ENCODE measurements around the gene MSRB1.
"Not testable (repeated sequence)": the region's sequence is repeated elsewhere in the genome, so short reads cannot be mapped to it uniquely, and the experiment has no call there.

Gene MSRB1

GRCh38 chr16:1909561-1910231, 33.3 kb downstream of the MSRB1 start:
- Histone ChIP-seq H3K27ac (peak overlapping the region in 6 of 21 experiments; percentile 6 to 55 (median 32)), H3K4me3 (no peak overlapping the region)

- H3K27ac ChIP-seq: peak overlapping the region in 4 of 21 experiments; percentile 6 to 55 (median 32)
- no peak overlapping the region for H3K4me3 ChIP-seq
Measured at GRCh38 chr16:1908983-1909382, 34.0 kb downstream of the MSRB1 start.

- peak overlapping the region in 3 of 21 experiments; percentile 4 to 47 (median 42) for H3K27ac ChIP-seq
Measured at GRCh38 chr16:1908184-1908583, 34.8 kb downstream of the MSRB1 start.

GRCh38 chr16:1907226-1907860, 35.7 kb downstream of the MSRB1 start:
- peak overlapping the region in 3 of 21 experiments; percentile 25 to 47 (median 42) for H3K27ac ChIP-seq
- H3K4me3 ChIP-seq: no peak overlapping the region

More at GRCh38 chr16:1908184-1908583, 34.8 kb downstream of the MSRB1 start:
- H3K4me3 ChIP-seq: no peak overlapping the region

GRCh38 chr16:1906846-1907165, 36.2 kb downstream of the MSRB1 start:
- no peak overlapping the region for H3K4me3 ChIP-seq

GRCh38 chr16:1906055-1906845, 36.7 kb downstream of the MSRB1 start:
- no peak overlapping the region for H3K4me3 ChIP-seq
- H3K27ac ChIP-seq: peak overlapping the region in 2 of 21 experiments; percentile 12 to 42

More at GRCh38 chr16:1906846-1907165, 36.2 kb downstream of the MSRB1 start:
- peak overlapping the region in 2 of 21 experiments; percentile 12 to 42 for H3K27ac ChIP-seq

GRCh38 chr16:1903845-1904840, 38.9 kb downstream of the MSRB1 start:
- no peak overlapping the region for H3K4me3 ChIP-seq
- no peak overlapping the region for H3K27ac ChIP-seq

- H3K27ac ChIP-seq: no peak overlapping the region
- no peak overlapping the region for H3K4me3 ChIP-seq
Measured at GRCh38 chr16:1903220-1903574, 39.8 kb downstream of the MSRB1 start.

GRCh38 chr16:1902547-1903219, 40.3 kb downstream of the MSRB1 start:
- no peak overlapping the region for H3K4me3 ChIP-seq

GRCh38 chr16:1900452-1900774, 42.6 kb downstream of the MSRB1 start:
- H3K27ac ChIP-seq: no peak overlapping the region
- H3K4me3 ChIP-seq: no peak overlapping the region

More at GRCh38 chr16:1902547-1903219, 40.3 kb downstream of the MSRB1 start:
- H3K27ac ChIP-seq: no peak overlapping the region

- no peak overlapping the region for H3K4me3 ChIP-seq
- H3K27ac ChIP-seq: no peak overlapping the region
Measured at GRCh38 chr16:1899641-1900451, 43.2 kb downstream of the MSRB1 start.

- not testable (repeated sequence) for H3K4me3 ChIP-seq, H3K27ac ChIP-seq
Measured at GRCh38 chr16:1897692-1898091, 45.3 kb downstream of the MSRB1 start.

- no peak overlapping the region for H3K4me3 ChIP-seq
- H3K27ac ChIP-seq: peak overlapping the region in 6 of 21 experiments; percentile 11 to 49 (median 42)
Measured at GRCh38 chr16:1895949-1896675, 46.9 kb downstream of the MSRB1 start.

GRCh38 chr16:1895068-1895467, 47.9 kb downstream of the MSRB1 start:
- H3K27ac ChIP-seq: peak overlapping the region in 4 of 21 experiments; percentile 29 to 62 (median 38)

GRCh38 chr16:1890708-1891050, 52.3 kb downstream of the MSRB1 start:
- Histone ChIP-seq H3K27ac (peak overlapping the region in 1 of 21 experiments; percentile 3), H3K4me3 (no peak overlapping the region)

More at GRCh38 chr16:1895068-1895467, 47.9 kb downstream of the MSRB1 start:
- H3K4me3 ChIP-seq: no peak overlapping the region

GRCh38 chr16:1890024-1890707, 52.8 kb downstream of the MSRB1 start:
- Histone ChIP-seq H3K4me3 (no peak overlapping the region), H3K27ac (peak overlapping the region in 1 of 21 experiments; percentile 3)
